PC-3 (cell line): Measurements from ENCODE around the gene MGAT2.

ENCODE experiments used
- CTCF ChIP-seq: fragments of 300-600 bp; sonication (generic); conservative IDR thresholded peaks from 2 replicates; pipeline ENCODE4 v1.5.1; 2017; ENCODE audit warnings: antibody characterized with exemption, low read depth, mild to moderate bottlenecking, low read length
- EZH2 ChIP-seq: fragments of 300-600 bp; sonication (generic); IDR thresholded peaks from one replicate; pipeline ENCODE4 v1.6.1; 2017; ENCODE audit warnings: antibody characterized with exemption, mild to moderate bottlenecking, low read length; ENCODE audit not compliant: unreplicated experiment
- EZH2phosphoT487 ChIP-seq: fragments of 300-600 bp; sonication (generic); IDR thresholded peaks from 2 replicates; pipeline ENCODE4 v1.6.1; 2018; ENCODE audit warnings: mild to moderate bottlenecking, antibody characterized with exemption, low read length, borderline replicate concordance

DNA sequence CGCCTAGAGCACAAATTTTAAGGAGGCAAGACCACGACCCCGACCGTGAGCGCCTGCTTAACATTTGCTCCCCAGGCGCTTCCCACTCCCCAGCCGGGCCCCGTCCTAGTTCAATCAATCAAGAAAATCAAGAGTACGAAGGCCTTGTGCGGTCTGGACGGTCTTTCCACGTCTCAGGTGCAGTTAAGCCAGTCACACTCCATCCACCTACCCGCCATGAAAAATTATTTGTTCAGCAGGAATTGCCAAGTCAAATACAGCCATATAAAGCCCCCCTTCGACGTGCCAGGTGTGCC lies 22.5 kb upstream of the MGAT2 start:
- TF ChIP-seq CTCF (no peak), EZH2phosphoT487 (no peak), EZH2 (no peak)
